Muscle layer of colon (tissue), 2 donors: ENCODE measurements around the gene TLCD5.
A peak's percentile ranks its signal among the peaks of the same experiment; 100 is the strongest.

ENCODE experiments used
- H3K27ac ChIP-seq: one replicate; pipeline ENCODE4 v1.7.0; 2013; ENCODE audit warnings: low read depth, mild to moderate bottlenecking, low read length, moderate library complexity
- H3K27me3 ChIP-seq, 2 donors: one replicate each; pipeline ENCODE4 v1.7.0; 2013; ENCODE audit warnings: low read length in 2 of 2, mild to moderate bottlenecking in 2 of 2; ENCODE audit not compliant: insufficient read depth in 2 of 2, control insufficient read depth in 1 of 2
- H3K36me3 ChIP-seq: one replicate; pipeline ENCODE4 v1.7.0; 2013; ENCODE audit warnings: mild to moderate bottlenecking, low read length; ENCODE audit not compliant: insufficient read depth
- H3K4me1 ChIP-seq: one replicate; pipeline ENCODE4 v1.7.0; 2013; ENCODE audit warnings: mild to moderate bottlenecking, low read length; ENCODE audit not compliant: insufficient read depth
- H3K4me3 ChIP-seq, 2 donors: one replicate each; pipeline ENCODE4 v1.7.0; 2013; ENCODE audit warnings: low read length in 2 of 2, low read depth in 1 of 2, mild to moderate bottlenecking in 1 of 2, moderate library complexity in 1 of 2
- H3K9ac ChIP-seq: one replicate; pipeline ENCODE4 v1.7.0; 2013; ENCODE audit warnings: low read length
- H3K9me3 ChIP-seq: one replicate; pipeline ENCODE4 v1.7.0; 2013; ENCODE audit warnings: mild to moderate bottlenecking, low read length
- donor health status: abdominal sarcoma.
- donor health status: Adenocarcinoma of cecum.

TLCD5 gene

DNA sequence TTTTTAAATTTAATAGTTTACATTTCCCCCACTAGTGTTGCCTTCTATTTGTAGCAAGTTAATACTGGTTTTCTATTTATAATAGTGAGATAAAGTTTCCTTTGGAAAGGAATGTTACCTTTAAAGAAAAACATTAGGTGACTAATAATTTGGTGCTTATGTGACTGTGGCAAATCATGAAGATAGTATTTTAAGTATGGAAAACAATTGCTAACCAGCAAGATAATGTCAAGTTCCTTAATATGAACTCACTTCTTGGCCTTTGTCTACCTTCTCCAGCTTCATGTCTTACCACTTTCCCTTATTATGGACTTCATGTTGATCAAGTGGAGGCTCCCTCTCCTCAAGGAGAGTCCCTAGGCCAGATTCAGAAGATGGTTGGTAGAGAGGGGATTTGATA, 38.3 kb downstream of the TLCD5 start:
- H3K27me3 ChIP-seq: no peaks in the 10 kb centered on the region
- no peak overlapping the region for H3K4me3 ChIP-seq
- no peaks in the 10 kb centered on the region for H3K9me3 ChIP-seq
- no peaks in the 10 kb centered on the region for H3K36me3 ChIP-seq
- H3K4me1 ChIP-seq: peaks cover 4% of the 10 kb centered on the region
- no peak overlapping the region for H3K9ac ChIP-seq
- H3K27ac ChIP-seq: no peak overlapping the region

DNA sequence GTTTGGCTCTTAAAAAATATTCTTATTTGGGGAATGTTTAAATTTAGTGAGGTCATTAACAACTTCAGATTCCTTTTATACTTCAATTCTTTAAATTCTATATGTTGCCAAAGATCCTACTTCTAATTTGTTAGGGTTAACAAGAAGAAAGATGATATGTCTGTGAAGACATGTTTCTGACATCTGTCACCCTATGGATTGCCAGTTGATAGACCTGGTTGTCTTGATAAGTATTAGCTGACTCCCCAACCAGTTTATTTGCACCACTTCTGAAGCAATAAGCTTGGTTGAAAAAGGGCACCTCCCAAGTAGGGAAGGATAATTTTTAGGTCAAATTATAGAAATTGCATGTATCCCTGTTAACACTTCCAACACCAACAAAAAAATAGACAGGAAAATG, 40.4 kb downstream of the TLCD5 start:
- no peak overlapping the region for H3K4me3 ChIP-seq
- no peak overlapping the region for H3K9ac ChIP-seq
- H3K36me3 ChIP-seq: no peaks in the 10 kb centered on the region
- H3K27me3 ChIP-seq: no peaks in the 10 kb centered on the region
- H3K4me1 ChIP-seq: peaks cover 4% of the 10 kb centered on the region
- H3K27ac ChIP-seq: no peak overlapping the region
- H3K9me3 ChIP-seq: no peaks in the 10 kb centered on the region

DNA sequence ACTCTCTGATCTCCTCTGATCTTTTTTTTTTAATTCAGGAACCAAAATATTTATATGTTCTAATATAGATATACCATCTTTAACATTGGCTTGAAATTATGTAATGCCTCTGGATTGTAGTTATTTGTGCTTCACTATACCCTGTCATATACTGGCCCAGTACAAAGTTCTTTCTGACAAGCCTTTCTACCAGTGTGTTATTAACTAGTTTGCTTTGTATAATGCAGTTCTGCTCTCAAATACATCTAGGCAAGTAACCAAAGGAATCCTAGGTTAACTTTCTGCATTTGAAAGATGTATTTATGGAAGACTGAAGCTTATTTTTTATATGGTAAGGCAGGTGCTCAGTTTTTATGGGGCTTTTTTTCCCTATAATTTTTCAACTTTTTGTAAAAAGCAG, 47.2 kb downstream of the TLCD5 start:
- Histone ChIP-seq H3K27ac (peak overlapping the region; percentile 7), H3K36me3 (no peaks in the 10 kb centered on the region), H3K4me3 (no peak overlapping the region), H3K4me1 (peaks cover 11% of the 10 kb centered on the region), H3K9me3 (no peaks in the 10 kb centered on the region), H3K27me3 (no peaks in the 10 kb centered on the region), H3K9ac (no peak overlapping the region)

DNA sequence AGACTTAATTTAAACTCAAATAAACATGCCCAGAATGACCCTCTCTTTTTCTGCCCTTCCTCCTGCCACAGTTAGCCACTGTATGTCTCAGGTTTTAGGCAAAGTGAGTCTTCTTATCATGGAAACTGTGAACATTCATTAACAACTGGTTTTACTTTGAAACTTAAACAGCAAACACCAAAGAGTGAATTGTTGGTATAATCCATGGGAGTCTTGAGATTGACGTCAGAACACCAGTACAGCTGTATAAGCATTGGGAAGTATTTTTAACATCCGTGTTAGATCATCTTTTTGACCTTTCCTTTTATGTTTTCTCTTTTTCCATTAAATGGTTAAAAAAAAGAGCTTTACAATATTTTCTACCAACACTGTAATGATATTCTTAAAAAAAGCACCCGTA, 50.0 kb downstream of the TLCD5 start:
- H3K9ac ChIP-seq: no peak overlapping the region
- no peaks in the 10 kb centered on the region for H3K27me3 ChIP-seq
- H3K4me3 ChIP-seq: no peak overlapping the region
- H3K9me3 ChIP-seq: no peaks in the 10 kb centered on the region
- H3K4me1 ChIP-seq: peaks cover 18% of the 10 kb centered on the region
- no peak overlapping the region for H3K27ac ChIP-seq
- no peaks in the 10 kb centered on the region for H3K36me3 ChIP-seq

DNA sequence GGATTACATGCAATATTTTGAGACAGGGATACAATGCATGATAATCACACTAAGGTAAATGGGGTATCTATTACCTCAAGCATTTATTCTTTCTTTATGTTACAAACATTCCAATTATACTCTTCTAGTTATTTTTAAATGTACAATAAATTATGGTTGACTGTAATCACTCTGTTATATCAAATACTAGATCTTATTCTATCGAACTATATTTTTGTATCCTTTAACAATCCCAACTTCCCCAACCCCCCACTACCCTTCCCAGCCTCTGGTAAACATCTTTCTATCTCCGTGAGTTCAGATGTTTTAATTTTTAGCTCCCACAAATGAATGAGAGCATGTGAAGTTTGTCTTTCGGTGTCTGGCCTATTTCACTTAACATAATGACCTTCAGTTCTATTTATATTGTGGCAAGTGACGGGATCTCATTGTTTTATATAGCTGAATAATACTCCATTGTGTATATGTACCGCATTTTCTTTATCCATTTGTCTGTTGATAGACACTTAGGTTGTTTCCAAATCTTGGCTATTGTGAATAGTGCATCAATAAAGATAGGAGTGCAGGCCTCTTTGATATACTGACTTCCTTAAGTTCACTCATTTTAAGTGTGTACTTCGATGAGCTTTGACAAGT, 51.6 kb downstream of the TLCD5 start:
- Histone ChIP-seq H3K27me3 (no peaks in the 10 kb centered on the region), H3K36me3 (no peaks in the 10 kb centered on the region), H3K9me3 (no peaks in the 10 kb centered on the region), H3K4me3 (no peak overlapping the region), H3K9ac (no peak overlapping the region), H3K27ac (no peak overlapping the region), H3K4me1 (peaks cover 31% of the 10 kb centered on the region)

DNA sequence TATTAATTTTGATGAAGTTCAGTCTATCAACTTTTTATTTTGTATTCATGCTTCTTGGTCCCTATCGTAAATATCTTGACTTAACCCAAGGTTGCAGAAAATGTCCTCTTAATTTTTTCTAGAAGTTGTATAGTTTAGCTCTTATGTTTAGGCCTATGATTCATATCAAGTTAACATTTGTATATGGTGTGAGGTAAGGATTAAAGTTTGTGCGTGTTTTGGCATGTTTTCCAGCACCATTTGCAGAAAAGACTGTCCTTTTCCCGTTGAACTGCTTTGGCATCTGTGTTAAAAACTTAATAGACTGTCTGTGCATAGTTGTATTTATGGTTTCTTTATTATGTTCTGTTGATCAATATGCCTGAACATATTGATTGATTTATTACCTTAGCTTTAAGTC, 53.4 kb downstream of the TLCD5 start:
- no peak overlapping the region for H3K4me3 ChIP-seq
- H3K27me3 ChIP-seq: no peaks in the 10 kb centered on the region
- no peak overlapping the region for H3K9ac ChIP-seq
- H3K9me3 ChIP-seq: no peaks in the 10 kb centered on the region
- H3K27ac ChIP-seq: no peak overlapping the region
- no peaks in the 10 kb centered on the region for H3K36me3 ChIP-seq
- peaks cover 28% of the 10 kb centered on the region for H3K4me1 ChIP-seq

DNA sequence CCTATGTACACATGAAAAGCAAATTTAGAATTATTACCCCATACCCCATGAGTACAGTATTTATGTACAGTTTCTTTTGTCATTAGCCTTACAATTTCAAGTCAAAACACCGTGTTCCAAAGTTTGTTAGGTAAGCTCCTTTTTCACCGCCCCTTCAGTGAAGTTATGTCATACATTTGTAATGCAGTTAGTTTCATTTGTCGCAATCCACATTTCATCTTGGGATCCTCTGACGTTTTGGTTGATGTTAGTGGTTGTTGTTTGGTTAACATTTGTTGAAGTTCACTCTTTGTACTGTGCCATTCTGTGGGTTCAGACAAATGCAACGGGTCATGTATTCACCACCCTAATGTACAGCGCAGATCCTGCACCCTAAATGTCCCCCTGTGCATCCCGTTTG, 56.3 kb downstream of the TLCD5 start:
- H3K9me3 ChIP-seq: no peaks in the 10 kb centered on the region
- H3K4me3 ChIP-seq: no peak overlapping the region
- H3K36me3 ChIP-seq: no peaks in the 10 kb centered on the region
- no peak overlapping the region for H3K9ac ChIP-seq
- H3K4me1 ChIP-seq: peaks cover 48% of the 10 kb centered on the region
- no peaks in the 10 kb centered on the region for H3K27me3 ChIP-seq
- no peak overlapping the region for H3K27ac ChIP-seq
